GM12873 (cell line): ENCODE data around the gene MRPS18C.

ENCODE experiments used
- CTCF ChIP-seq: IDR thresholded peaks from 2 replicates; pipeline ENCODE4 v1.5.1; 2012; ENCODE audit warnings: low read depth, mild to moderate bottlenecking, moderate library complexity, low read length, control low read depth; ENCODE audit not compliant: insufficient read depth; ENCODE audit errors: missing control alignments

Gene MRPS18C

GRCh38 chr4:83455281-83456183 lies at the start of gene MRPS18C, which contains the start of gene HELQ:
Gene MRPS18C (plus strand): TSS chr4:83456058. CDS start chr4:83456078, 20 bp downstream.
Gene HELQ (minus strand): TSS chr4:83455823. CDS start chr4:83455693, 130 bp downstream.
- TF ChIP-seq CTCF: peak; percentile 35

GRCh38 chr4:83408908-83409307 lies 47.0 kb upstream of the MRPS18C start:
- no peak for TF ChIP-seq CTCF

- TF ChIP-seq CTCF: no peak
Observed at GRCh38 chr4:83413676-83414075, 42.2 kb upstream of the MRPS18C start.

- TF ChIP-seq CTCF: no peak
Observed at GRCh38 chr4:83417566-83417965, 38.3 kb upstream of the MRPS18C start.

GRCh38 chr4:83418211-83418610 lies 37.6 kb upstream of the MRPS18C start:
- TF ChIP-seq CTCF: no peak

- no peak for TF ChIP-seq CTCF
Observed at GRCh38 chr4:83431200-83431599, 24.7 kb upstream of the MRPS18C start.

- TF ChIP-seq CTCF: no peak
Observed at GRCh38 chr4:83436680-83437079, 19.2 kb upstream of the MRPS18C start.
